Right atrium auricular region (tissue), 2 donors: ENCODE results near the gene PSMD6. TPM values are rescaled to one million over a fixed set of nuclear protein-coding genes. Genes with fewer than 3 reads are reported as not detected.

Experiments
- DNase-seq: peaks from one replicate; pipeline ENCODE4 v3.0.0-alpha.2; 2019; ENCODE audit warnings: low spot score
- H3K27ac ChIP-seq, 2 donors: fragments of 200-600 bp; sonication (generic); 1 replicate in 1 of 2; 2 replicates in 1 of 2; pipeline ENCODE4 v1.5.1; 2016 to 2019
- H3K27me3 ChIP-seq, 2 donors: fragments of 200-600 bp; sonication (generic); one replicate each; pipeline versions ENCODE4 v1.5.1 to v1.6.0; 2017 to 2019
- H3K36me3 ChIP-seq: fragments of 200-600 bp; sonication (generic); one replicate; pipeline ENCODE4 v1.5.1; 2016
- H3K4me1 ChIP-seq, 2 donors: fragments of 200-600 bp; sonication (generic); one replicate each; pipeline versions ENCODE4 v1.5.1 to v1.6.0; 2017 to 2019
- H3K4me3 ChIP-seq, 2 donors: fragments of 200-600 bp; sonication (generic); 1 replicate in 1 of 2; 2 replicates in 1 of 2; pipeline ENCODE4 v1.5.1; 2017 to 2019; ENCODE audit warnings: mild to moderate bottlenecking in 1 of 2, moderate library complexity in 1 of 2
- H3K9me3 ChIP-seq, 2 donors: fragments of 200-600 bp; sonication (generic); one replicate each; pipeline ENCODE4 v1.5.1; 2019
- total RNA-seq, 2 donors: library from RNA; depleted of rRNA; stranded (reverse); fragments of >200 nt; gene quantifications; one replicate each; pipeline ENCODE4 v1.1.0, GENCODE V29; 2016
- TF ChIP-seq, protein P1 (sequence below), 2 donors: fragments of 200-600 bp; sonication (generic); IDR thresholded peaks; one replicate each; pipeline ENCODE4 v1.5.1; 2019; ENCODE audit warnings: antibody characterized with exemption in 2 of 2

PSMD6 gene
- total RNA-seq, 2 donors from 2014 or later, result 48.2 to 74.5 TPM

DNA sequence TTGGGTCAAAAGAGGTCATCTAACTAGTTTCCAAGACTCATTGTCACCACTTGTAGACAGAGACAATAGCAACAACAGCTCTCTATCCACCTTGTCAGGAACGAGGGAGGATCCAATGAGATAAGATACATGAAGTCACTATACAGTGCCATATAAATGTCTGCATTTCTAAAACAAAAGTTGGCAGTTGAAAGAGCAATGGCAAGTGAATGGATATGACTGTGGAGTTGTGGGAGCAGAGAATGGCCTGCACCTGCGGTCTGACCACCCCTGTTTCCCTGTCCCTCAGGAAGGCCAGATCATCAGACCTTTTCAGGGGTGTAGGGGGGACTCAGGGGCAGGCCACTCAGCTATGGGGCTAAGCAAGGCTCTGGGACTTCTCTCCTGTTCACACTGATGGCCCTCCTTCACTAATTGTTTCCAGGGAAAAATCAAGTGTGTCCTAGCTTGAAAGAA lies 40.7 kb upstream of the PSMD6 start:
- Histone ChIP-seq H3K4me3 (no peak overlapping the region), H3K27ac (no peak overlapping the region), H3K9me3 (no peaks in the 10 kb centered on the region), H3K36me3 (no peaks in the 10 kb centered on the region), H3K27me3 (no peaks in the 10 kb centered on the region), H3K4me1 (peaks cover 0 to 17% of the 10 kb centered on the region in 2 donors)
- TF ChIP-seq, protein P1, sequence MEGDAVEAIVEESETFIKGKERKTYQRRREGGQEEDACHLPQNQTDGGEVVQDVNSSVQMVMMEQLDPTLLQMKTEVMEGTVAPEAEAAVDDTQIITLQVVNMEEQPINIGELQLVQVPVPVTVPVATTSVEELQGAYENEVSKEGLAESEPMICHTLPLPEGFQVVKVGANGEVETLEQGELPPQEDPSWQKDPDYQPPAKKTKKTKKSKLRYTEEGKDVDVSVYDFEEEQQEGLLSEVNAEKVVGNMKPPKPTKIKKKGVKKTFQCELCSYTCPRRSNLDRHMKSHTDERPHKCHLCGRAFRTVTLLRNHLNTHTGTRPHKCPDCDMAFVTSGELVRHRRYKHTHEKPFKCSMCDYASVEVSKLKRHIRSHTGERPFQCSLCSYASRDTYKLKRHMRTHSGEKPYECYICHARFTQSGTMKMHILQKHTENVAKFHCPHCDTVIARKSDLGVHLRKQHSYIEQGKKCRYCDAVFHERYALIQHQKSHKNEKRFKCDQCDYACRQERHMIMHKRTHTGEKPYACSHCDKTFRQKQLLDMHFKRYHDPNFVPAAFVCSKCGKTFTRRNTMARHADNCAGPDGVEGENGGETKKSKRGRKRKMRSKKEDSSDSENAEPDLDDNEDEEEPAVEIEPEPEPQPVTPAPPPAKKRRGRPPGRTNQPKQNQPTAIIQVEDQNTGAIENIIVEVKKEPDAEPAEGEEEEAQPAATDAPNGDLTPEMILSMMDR (IDR thresholded peaks at IDR 0.05), result no peak
- no peak for DNase-seq

DNA sequence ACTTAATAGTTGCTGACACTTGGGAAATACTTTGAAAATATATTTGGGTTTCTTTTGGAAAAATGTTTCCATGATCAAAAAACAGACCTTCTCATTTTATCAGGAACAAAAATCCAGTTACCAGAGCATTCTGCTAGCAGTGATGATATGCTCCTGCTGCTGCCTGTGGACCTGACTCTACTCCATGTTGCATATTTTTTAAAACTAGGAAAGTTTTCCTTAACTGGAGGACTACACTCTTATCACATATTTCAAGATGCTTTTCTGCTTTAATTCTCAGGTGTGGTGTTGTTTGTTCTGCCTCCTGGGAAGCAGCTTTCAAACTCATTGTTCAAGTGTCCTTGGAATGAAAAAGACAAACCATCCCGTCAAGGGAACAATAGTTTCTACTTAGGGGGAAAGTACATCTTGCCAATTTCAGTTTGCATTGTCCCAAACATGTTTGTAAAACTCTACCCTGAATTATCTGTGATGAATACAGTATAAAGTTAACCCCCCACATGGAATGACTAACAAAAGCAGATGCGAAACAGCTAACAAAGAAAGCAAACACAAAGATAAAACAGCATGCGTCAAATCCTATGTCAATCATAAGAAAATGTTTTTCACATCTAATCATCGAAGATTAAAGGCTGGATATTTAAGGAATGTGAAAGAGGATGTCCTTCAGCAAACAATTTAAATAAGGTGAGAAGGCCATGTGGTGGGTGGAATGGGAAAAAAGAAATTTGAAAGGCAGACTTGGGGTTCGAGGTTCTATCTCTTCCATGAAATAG lies 40.1 kb upstream of the PSMD6 start:
- H3K4me1 ChIP-seq, result peaks cover 0 to 17% of the 10 kb centered on the region in 2 donors
- H3K4me3 ChIP-seq, result no peak overlapping the region
- H3K9me3 ChIP-seq, result no peaks in the 10 kb centered on the region
- H3K27me3 ChIP-seq, result no peaks in the 10 kb centered on the region
- no peak for DNase-seq
- TF ChIP-seq, protein P1 (IDR thresholded peaks at IDR 0.05), result no peak
- H3K27ac ChIP-seq, result no peak overlapping the region
- no peaks in the 10 kb centered on the region for H3K36me3 ChIP-seq

DNA sequence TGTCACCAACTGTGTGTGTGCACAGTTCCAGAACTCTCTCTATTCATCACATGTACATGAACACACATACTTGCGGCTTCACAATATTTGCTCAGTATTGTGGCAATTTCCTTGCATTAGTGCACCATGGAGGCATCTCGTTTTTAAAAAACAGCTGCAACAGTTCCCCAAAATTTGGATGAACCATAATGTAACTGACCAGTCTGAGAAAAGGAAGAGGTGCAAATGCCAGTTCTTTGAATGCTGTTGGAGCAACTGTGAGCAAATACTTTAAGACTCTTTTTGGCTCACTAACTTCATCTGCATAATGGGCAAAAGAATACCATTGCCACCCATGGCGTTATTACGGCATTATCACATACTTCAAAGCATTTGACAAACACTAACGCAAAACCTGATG lies 38.3 kb upstream of the PSMD6 start:
- TF ChIP-seq, protein P1 (IDR thresholded peaks at IDR 0.05), result no peak
- no peaks in the 10 kb centered on the region for H3K9me3 ChIP-seq
- no peak for DNase-seq
- no peak overlapping the region for H3K27ac ChIP-seq
- no peak overlapping the region for H3K4me3 ChIP-seq
- no peaks in the 10 kb centered on the region for H3K27me3 ChIP-seq
- peaks cover 0 to 6% of the 10 kb centered on the region in 2 donors for H3K4me1 ChIP-seq
- H3K36me3 ChIP-seq, result no peaks in the 10 kb centered on the region

DNA sequence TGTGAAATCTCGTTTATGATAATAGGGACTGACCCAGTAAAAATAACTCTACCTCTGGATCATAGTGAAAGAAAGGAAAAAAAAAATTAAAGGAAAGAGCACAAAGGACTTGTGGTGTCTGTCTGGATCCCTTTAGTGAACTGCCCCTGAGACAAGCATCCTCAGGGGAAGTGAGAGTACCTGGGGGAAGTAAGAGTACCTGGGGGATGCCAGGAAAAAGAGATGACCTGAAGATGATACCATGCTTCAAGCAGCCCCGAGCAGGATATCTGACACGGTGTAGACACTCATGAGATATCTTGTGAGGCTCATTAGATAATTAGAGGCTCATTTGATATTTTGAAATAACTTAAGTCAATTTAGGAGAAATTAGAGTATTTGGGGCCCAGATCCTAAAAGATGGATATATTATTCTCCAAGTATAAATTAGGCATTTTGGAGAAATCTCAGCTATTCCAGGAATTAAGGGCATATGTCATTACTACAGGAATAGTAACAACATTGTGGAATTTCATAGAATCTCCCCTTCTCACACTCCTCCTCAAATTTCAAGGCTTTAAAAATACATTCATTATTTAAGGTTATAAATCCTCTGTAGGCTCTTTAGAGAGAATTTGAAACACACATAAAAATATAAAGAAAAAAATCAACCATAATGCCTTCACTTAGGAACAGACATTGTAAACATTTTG lies 36.3 kb upstream of the PSMD6 start:
- H3K27me3 ChIP-seq, result no peaks in the 10 kb centered on the region
- DNase-seq, result no peak
- H3K36me3 ChIP-seq, result no peaks in the 10 kb centered on the region
- no peak overlapping the region for H3K27ac ChIP-seq
- peaks cover 0 to 6% of the 10 kb centered on the region in 2 donors for H3K4me1 ChIP-seq
- TF ChIP-seq, protein P1 (IDR thresholded peaks at IDR 0.05), result no peak
- no peaks in the 10 kb centered on the region for H3K9me3 ChIP-seq
- no peak overlapping the region for H3K4me3 ChIP-seq

DNA sequence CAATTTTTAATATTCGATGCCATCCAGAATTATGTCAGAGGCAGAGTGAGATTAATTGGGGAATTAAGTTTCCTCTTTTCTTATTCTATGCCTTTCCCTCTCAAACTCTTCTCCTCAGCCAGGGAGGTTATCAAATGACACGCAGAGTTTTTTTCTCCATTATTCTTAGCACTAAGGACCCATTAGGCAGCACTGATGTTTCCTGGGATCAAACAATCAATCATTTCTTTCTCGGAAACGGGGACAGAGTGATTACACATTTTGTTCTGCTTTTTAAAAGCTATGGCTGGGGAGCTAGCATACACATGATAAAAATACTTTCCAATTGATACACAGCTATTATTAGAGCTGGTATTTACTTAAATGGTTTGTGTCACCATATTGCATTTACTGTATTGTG lies 35.3 kb upstream of the PSMD6 start:
- Histone ChIP-seq H3K4me1 (peaks cover 0 to 6% of the 10 kb centered on the region in 2 donors), H3K9me3 (no peaks in the 10 kb centered on the region), H3K36me3 (no peaks in the 10 kb centered on the region), H3K27me3 (no peaks in the 10 kb centered on the region), H3K4me3 (no peak overlapping the region), H3K27ac (no peak overlapping the region)
- DNase-seq, result no peak
- TF ChIP-seq, protein P1 (IDR thresholded peaks at IDR 0.05), result no peak
